ENCODE measurements around the gene SERPINB13. TPM values are rescaled to one million over a fixed set of nuclear protein-coding genes. Genes with fewer than 3 reads are reported as not detected.

Gene SERPINB13, protein sequence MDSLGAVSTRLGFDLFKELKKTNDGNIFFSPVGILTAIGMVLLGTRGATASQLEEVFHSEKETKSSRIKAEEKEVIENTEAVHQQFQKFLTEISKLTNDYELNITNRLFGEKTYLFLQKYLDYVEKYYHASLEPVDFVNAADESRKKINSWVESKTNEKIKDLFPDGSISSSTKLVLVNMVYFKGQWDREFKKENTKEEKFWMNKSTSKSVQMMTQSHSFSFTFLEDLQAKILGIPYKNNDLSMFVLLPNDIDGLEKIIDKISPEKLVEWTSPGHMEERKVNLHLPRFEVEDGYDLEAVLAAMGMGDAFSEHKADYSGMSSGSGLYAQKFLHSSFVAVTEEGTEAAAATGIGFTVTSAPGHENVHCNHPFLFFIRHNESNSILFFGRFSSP
- not detected in 2 replicates for polyA plus RNA-seq (2011; rRNA removed)
- not detected in 2 replicates for polyA plus RNA-seq (2012; cell fraction: cytosol; rRNA removed)
- not detected in 2 replicates for polyA plus RNA-seq (2012; cell fraction: nucleus; rRNA removed)
- not detected in 3 replicates for polyA plus RNA-seq (2017; fragmentation: RNase III; extraction: RNeasy Plus Mini Kit Qiagen cat#74134 plus additional on column Dnase treatment)
- not detected in 2 replicates for polyA minus RNA-seq (2011; rRNA and poly(A)+ RNA removed)

DNA sequence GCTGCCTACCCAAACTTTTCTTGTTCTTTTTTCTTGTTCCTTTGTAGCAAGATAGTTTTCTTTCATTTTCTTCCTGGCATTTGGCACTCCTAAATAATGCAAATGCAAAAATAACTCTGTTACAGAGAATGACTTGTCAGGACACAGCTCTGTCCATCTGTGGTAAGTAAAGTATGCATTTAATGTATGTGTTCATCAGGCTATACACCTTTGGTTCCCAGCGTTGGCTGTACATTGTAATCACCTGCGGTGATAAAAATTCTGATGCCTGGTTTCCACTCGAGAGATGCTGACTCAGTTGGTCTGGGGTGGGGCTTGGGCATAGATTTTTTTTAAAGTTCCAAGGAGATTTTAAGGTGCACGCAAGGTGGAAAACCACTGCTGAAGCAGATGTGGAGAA lies at the start of gene SERPINB13:
SERPINB13 (plus strand) TSS at position 378 of the 400 bp plus-strand sequence. CDS start 1,325 bp downstream, outside the sequence.
- no peaks in the 10 kb centered on the region for H3K9me3 ChIP-seq
- POLR2A ChIA-PET = no interaction called here
- DNase-seq (ENCODE audit: low read depth in 1 of 2, low spot score in 1 of 2) (no peak), ATAC-seq (no peak), FAIRE-seq (no peak)
- TF ChIP-seq HEYL (CRISPR knock-in tag; IDR thresholded peaks at IDR 0.05) (no peak), EP300 (IDR thresholded peaks at IDR 0.05) (no peak), JUN (IDR thresholded peaks at IDR 0.05) (no peak), TP53 (CRISPR knock-in tag; IDR thresholded peaks at IDR 0.05) (no peak), ELK1 (IDR thresholded peaks at IDR 0.05; ENCODE audit: low read depth, low read length) (no peak), RARB (CRISPR knock-in tag; IDR thresholded peaks at IDR 0.05) (no peak), EHF (CRISPR knock-in tag; IDR thresholded peaks at IDR 0.05) (no peak), FOSL2 (IDR thresholded peaks at IDR 0.05) (no peak), FOSL2 (CRISPR knock-in tag; IDR thresholded peaks at IDR 0.05) (no peak), MYC (IDR thresholded peaks at IDR 0.05; ENCODE audit: borderline replicate concordance, low read length) (no peak), MAFK (IDR thresholded peaks at IDR 0.05; ENCODE audit: partially characterized antibody) (no peak), CHD2 (IDR thresholded peaks at IDR 0.05; ENCODE audit: low read length, partially characterized antibody) (no peak), CBX8 (IDR thresholded peaks at IDR 0.05) (no peak), PHF8 (IDR thresholded peaks at IDR 0.05; ENCODE audit: borderline replicate concordance, low read depth) (no peak), HMGXB4 (CRISPR knock-in tag; IDR thresholded peaks at IDR 0.05; ENCODE audit: borderline replicate concordance) (no peak)
- no peak within 1 kb of the TSS for H3K4me2 ChIP-seq
- no peak within 1 kb of the TSS for H3K27ac ChIP-seq
- CTCF ChIA-PET = interaction anchor here (1.0 kb wide), 1 partner anchor 69 kb away, joined by 4 read pairs; no protein-coding TSS in a partner anchor
- H3K4me3 ChIP-seq = no peak within 1 kb of the TSS
- H3K4me1 ChIP-seq = no peaks in the 10 kb centered on the region
- 69% methylated on average over 4 of the region's 4 CpGs for WGBS (ENCODE audit: missing lambda C conversion rate)

GRCh38 chr18:63539904-63540510 lies 47.1 kb upstream of the SERPINB13 start:
- 17% methylated on average over 3 of the region's 3 CpGs for WGBS (ENCODE audit: missing lambda C conversion rate)
- Histone ChIP-seq H3K4me3 (no peak overlapping the region), H3K4me1 (no peaks in the 10 kb centered on the region), H3K4me2 (no peak overlapping the region), H3K9me3 (no peaks in the 10 kb centered on the region), H3K27ac (no peak overlapping the region)
- POLR2A ChIA-PET = no interaction called here
- FAIRE-seq (no peak), ATAC-seq (no peak), DNase-seq (ENCODE audit: low read depth in 1 of 2, low spot score in 1 of 2) (no peak)
- CTCF ChIA-PET = interaction anchor here (1.3 kb wide), 1 partner anchor 22 kb away, joined by 4 read pairs; no protein-coding TSS in a partner anchor
- TF ChIP-seq KDM1A (IDR thresholded peaks at IDR 0.05; ENCODE audit: low read depth) = no peak
- TF ChIP-seq HDAC2 (IDR thresholded peaks at IDR 0.05) = no peak
- TF ChIP-seq PHF8 (IDR thresholded peaks at IDR 0.05; ENCODE audit: borderline replicate concordance, low read depth) = no peak
- TF ChIP-seq, protein P1, sequence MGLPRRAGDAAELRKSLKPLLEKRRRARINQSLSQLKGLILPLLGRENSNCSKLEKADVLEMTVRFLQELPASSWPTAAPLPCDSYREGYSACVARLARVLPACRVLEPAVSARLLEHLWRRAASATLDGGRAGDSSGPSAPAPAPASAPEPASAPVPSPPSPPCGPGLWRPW (IDR thresholded peaks at IDR 0.05) = no peak
- TF ChIP-seq, protein P2, sequence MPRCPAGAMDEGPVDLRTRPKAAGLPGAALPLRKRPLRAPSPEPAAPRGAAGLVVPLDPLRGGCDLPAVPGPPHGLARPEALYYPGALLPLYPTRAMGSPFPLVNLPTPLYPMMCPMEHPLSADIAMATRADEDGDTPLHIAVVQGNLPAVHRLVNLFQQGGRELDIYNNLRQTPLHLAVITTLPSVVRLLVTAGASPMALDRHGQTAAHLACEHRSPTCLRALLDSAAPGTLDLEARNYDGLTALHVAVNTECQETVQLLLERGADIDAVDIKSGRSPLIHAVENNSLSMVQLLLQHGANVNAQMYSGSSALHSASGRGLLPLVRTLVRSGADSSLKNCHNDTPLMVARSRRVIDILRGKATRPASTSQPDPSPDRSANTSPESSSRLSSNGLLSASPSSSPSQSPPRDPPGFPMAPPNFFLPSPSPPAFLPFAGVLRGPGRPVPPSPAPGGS (IDR thresholded peaks at IDR 0.05) = no peak
- TF ChIP-seq ZFP36 (IDR thresholded peaks at IDR 0.05; ENCODE audit: borderline replicate concordance, partially characterized antibody) = no peak
- no peak for TF ChIP-seq CBX2 (IDR thresholded peaks at IDR 0.05; ENCODE audit: borderline replicate concordance, low read depth)
- TF ChIP-seq BHLHE40 (IDR thresholded peaks at IDR 0.05; ENCODE audit: low read depth, low read length) = no peak
- TF ChIP-seq, protein P3, sequence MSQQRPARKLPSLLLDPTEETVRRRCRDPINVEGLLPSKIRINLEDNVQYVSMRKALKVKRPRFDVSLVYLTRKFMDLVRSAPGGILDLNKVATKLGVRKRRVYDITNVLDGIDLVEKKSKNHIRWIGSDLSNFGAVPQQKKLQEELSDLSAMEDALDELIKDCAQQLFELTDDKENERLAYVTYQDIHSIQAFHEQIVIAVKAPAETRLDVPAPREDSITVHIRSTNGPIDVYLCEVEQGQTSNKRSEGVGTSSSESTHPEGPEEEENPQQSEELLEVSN (IDR thresholded peaks at IDR 0.05; ENCODE audit: borderline replicate concordance, low read depth) = no peak
- no peak for TF ChIP-seq HMGXB4 (CRISPR knock-in tag; IDR thresholded peaks at IDR 0.05; ENCODE audit: borderline replicate concordance)
- TF ChIP-seq ESRRA (IDR thresholded peaks at IDR 0.05; ENCODE audit: borderline replicate concordance, low read length) = no peak
- no peak for TF ChIP-seq NFE2L2 (conservative IDR thresholded peaks at IDR 0.05; ENCODE audit: low read length)
- TF ChIP-seq EHMT2 (IDR thresholded peaks at IDR 0.05; ENCODE audit: low read depth) = no peak
- TF ChIP-seq HOXB13 (CRISPR knock-in tag; IDR thresholded peaks at IDR 0.05; ENCODE audit: low read depth) = no peak
